ENCODE results near the gene ENPEP.

Gene ENPEP

GRCh38 chr4:110612631-110613269, 136.8 kb downstream of the ENPEP start:
- H3K9me3 ChIP-seq (ENCODE audit: control extremely low read depth in 1 of 5, control insufficient read depth in 4 of 5, insufficient read depth in 2 of 5, low read depth in 1 of 5, low read length in 4 of 5) = peaks cover 0 to 3% (median 0%) of the 10 kb centered on the region in 5 experiments
- no peak overlapping the region for H3K27ac ChIP-seq (ENCODE audit: insufficient read depth in 1 of 2, low read depth in 1 of 2, low read length in 2 of 2, poor library complexity in 1 of 2, severe bottlenecking in 2 of 2)
- ChIA-PET POLR2A (no interaction called here), CTCF (interaction anchor here (0.8 to 1.0 kb wide), 3 partner anchors 11 to 22 kb away, joined by 3 read pairs; no protein-coding TSS in a partner anchor)
- 11% methylated on average over 20 of the region's 23 CpGs for WGBS (ENCODE audit: insufficient coverage)
- peaks cover 50 to 98% (median 74%) of the 10 kb centered on the region in 5 experiments for H3K27me3 ChIP-seq (replicated peaks in 2 of 5; ENCODE audit: control insufficient read depth in 4 of 5, insufficient read depth in 5 of 5, low read length in 4 of 5)
- H3K4me1 ChIP-seq (ENCODE audit: control extremely low read depth in 1 of 4, control insufficient read depth in 4 of 4, insufficient read depth in 4 of 4, low read length in 3 of 4) = peaks cover 0 to 10% (median 7%) of the 10 kb centered on the region in 4 experiments
- peak in 2 of 3 donors; percentile 13 to 17 for DNase-seq
- H3K4me3 ChIP-seq (ENCODE audit: control insufficient read depth in 1 of 7, extremely low read depth in 1 of 7, insufficient read depth in 4 of 7, low read depth in 2 of 7, low read length in 6 of 7) = no peak overlapping the region
- no peaks in the 10 kb centered on the region for H3K36me3 ChIP-seq (ENCODE audit: control insufficient read depth in 4 of 4, insufficient read depth in 4 of 4, low read length in 3 of 4)

DNA sequence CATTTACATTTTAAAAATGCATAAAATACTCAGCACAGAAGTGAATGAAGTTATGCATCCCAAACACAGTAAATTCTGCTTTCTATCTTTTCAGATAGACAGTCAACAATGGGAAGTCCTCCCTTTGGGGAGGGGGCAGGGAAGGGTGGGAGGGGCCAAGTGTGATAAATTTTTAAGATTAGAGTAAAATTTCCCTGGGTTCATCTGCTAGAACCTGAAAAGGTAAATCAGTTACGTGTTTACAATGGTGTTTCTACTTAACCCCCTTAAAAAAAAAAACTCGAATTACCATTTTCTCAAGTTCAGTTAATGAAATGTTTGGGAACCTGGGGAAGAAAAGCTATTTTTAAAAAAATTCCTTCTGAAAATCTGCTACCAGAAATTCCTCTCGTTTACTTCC, 137.8 kb downstream of the ENPEP start:
- CTCF ChIA-PET = no interaction called here
- Histone ChIP-seq H3K9me3 (ENCODE audit: control extremely low read depth in 1 of 5, control insufficient read depth in 4 of 5, insufficient read depth in 2 of 5, low read depth in 1 of 5, low read length in 4 of 5) (peaks cover 0 to 7% (median 0%) of the 10 kb centered on the region in 5 experiments), H3K27me3 (replicated peaks in 2 of 5; ENCODE audit: control insufficient read depth in 4 of 5, insufficient read depth in 5 of 5, low read length in 4 of 5) (peaks cover 47 to 99% (median 79%) of the 10 kb centered on the region in 5 experiments), H3K27ac (ENCODE audit: insufficient read depth in 1 of 2, low read depth in 1 of 2, low read length in 2 of 2, poor library complexity in 1 of 2, severe bottlenecking in 2 of 2) (no peak overlapping the region), H3K4me1 (ENCODE audit: control extremely low read depth in 1 of 4, control insufficient read depth in 4 of 4, insufficient read depth in 4 of 4, low read length in 3 of 4) (peaks cover 0 to 12% (median 7%) of the 10 kb centered on the region in 4 experiments), H3K36me3 (ENCODE audit: control insufficient read depth in 4 of 4, insufficient read depth in 4 of 4, low read length in 3 of 4) (no peaks in the 10 kb centered on the region), H3K4me3 (ENCODE audit: control insufficient read depth in 1 of 7, extremely low read depth in 1 of 7, insufficient read depth in 4 of 7, low read depth in 2 of 7, low read length in 6 of 7) (no peak overlapping the region)
- DNase-seq = no peak
- POLR2A ChIA-PET = no interaction called here
- no CpG with 5 or more reads among the region's 3 CpGs for WGBS (ENCODE audit: insufficient coverage)

DNA sequence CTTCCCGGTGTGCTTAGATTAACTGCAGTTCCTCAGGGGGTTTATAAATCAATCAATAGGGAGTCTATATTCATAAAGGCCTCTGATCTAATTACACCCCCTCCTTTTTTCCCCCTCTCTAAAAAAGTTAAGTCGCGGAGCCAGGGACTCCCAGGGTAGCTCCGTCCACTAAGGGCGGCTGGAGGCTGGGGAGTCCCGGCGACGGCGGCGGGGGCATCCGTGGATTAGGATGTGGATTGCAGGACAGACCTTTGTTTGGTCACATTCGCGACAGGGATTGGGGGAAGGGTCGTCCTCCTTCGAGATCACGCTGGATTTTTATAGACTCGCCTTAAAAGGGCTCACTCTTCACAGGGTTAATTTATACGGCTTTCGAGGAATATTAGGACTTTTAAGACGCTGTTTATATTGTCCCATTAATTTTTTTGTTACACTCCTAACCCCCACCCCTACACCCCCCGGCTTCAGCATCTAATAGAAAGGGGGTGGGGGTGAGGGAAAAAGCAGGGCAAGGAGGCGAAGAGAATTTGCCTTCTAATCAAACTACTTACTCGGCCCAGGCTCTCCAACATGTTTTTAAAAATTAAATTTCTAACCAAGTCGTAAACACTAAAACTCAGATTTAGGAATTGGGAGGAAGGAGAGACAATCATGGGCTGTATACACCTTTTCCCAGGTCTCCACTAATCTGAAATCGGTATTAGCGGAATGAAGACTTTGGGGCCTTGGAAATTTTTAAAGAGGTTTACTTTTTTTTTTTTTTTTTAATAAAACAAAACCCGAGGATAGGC, 138.4 kb downstream of the ENPEP start:
- POLR2A ChIA-PET = no interaction called here

More for the DNA sequence above, 138.4 kb downstream of the ENPEP start:
- no peak overlapping the region for H3K4me3 ChIP-seq (ENCODE audit: control insufficient read depth in 1 of 7, extremely low read depth in 1 of 7, insufficient read depth in 4 of 7, low read depth in 2 of 7, low read length in 6 of 7)
- H3K9me3 ChIP-seq (ENCODE audit: control extremely low read depth in 1 of 5, control insufficient read depth in 4 of 5, insufficient read depth in 2 of 5, low read depth in 1 of 5, low read length in 4 of 5) = peaks cover 0 to 8% (median 0%) of the 10 kb centered on the region in 5 experiments
- CTCF ChIA-PET = interaction anchor here (1.6 kb wide), 1 partner anchor 26 kb away, joined by 5 read pairs; no protein-coding TSS in a partner anchor
- H3K27ac ChIP-seq (ENCODE audit: insufficient read depth in 1 of 2, low read depth in 1 of 2, low read length in 2 of 2, poor library complexity in 1 of 2, severe bottlenecking in 2 of 2) = no peak overlapping the region
- no peaks in the 10 kb centered on the region for H3K36me3 ChIP-seq (ENCODE audit: control insufficient read depth in 4 of 4, insufficient read depth in 4 of 4, low read length in 3 of 4)
- peaks cover 0 to 12% (median 7%) of the 10 kb centered on the region in 4 experiments for H3K4me1 ChIP-seq (ENCODE audit: control extremely low read depth in 1 of 4, control insufficient read depth in 4 of 4, insufficient read depth in 4 of 4, low read length in 3 of 4)
- peak in 1 of 3 donors; percentile 7 for DNase-seq
- WGBS (ENCODE audit: insufficient coverage) = 8% methylated on average over 13 of the region's 27 CpGs
- H3K27me3 ChIP-seq (replicated peaks in 2 of 5; ENCODE audit: control insufficient read depth in 4 of 5, insufficient read depth in 5 of 5, low read length in 4 of 5) = peaks cover 47 to 99% (median 80%) of the 10 kb centered on the region in 5 experiments

Data from common myeloid progenitor, CD34-positive (primary cell).